Stimulated activated CD4-positive, alpha-beta T cell treated with anti-CD3 and anti-CD28 coated beads, Interleukin-2, amount 100 ng/mL, for 4 hours (primary cell): ENCODE measurements around the gene OR6J1.
"Not testable (repeated sequence)": the region's sequence is repeated elsewhere in the genome, so short reads cannot be mapped to it uniquely, and the experiment has no call there.

Experiments used
- DNase-seq: peaks from one replicate; pipeline ENCODE4 v3.0.0-alpha.2; 2020; ENCODE audit warnings: low read depth

Gene OR6J1

GRCh38 chr14:22606380-22606779 lies 37.8 kb downstream of the OR6J1 start:
- DNase-seq: no peak

GRCh38 chr14:22602862-22603261 lies 41.3 kb downstream of the OR6J1 start:
- DNase-seq: no peak

- DNase-seq: no peak
Observed at GRCh38 chr14:22601996-22602395, 42.2 kb downstream of the OR6J1 start.

DNA sequence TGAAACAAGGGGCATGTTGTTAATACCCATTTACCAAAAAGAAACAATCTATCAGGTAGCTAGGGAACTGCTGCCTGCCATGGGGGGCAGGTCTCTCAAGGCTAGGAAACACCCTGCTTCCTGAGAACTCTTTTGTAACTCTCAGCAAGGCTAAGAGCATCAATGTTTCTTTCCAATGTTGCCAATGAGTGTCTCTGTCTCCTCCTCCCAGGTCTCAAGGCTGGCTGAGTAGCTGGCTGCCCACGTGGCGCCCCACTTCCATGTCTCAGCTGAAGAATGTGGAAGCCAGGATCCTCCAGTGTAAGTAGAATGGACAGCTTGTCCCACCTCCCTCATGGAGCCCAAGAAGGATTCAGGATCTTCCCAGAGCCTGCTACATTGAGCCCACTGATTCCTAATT lies 42.7 kb downstream of the OR6J1 start:
- DNase-seq: no peak

- DNase-seq: no peak
Observed at GRCh38 chr14:22600027-22600426, 44.1 kb downstream of the OR6J1 start.

- no peak for DNase-seq
Observed at GRCh38 chr14:22599349-22599748, 44.8 kb downstream of the OR6J1 start.

DNA sequence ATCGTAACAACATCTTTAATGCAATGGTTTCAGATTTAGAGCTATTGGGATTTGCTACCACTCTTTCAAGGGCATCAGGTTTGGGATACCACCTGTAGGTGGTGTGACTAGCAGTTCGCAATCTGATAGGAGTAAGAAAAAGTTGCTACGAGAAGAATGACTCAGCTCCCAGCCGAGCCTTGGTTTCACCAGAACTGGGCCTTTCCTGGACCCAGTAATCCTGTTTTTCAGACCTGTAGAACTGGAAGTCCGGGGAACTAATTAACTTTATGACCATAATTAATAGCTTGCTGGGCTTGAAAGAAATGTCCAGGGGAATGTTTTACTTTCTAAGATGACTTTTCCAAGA lies 45.3 kb downstream of the OR6J1 start:
- peak; percentile 40 for DNase-seq

DNA sequence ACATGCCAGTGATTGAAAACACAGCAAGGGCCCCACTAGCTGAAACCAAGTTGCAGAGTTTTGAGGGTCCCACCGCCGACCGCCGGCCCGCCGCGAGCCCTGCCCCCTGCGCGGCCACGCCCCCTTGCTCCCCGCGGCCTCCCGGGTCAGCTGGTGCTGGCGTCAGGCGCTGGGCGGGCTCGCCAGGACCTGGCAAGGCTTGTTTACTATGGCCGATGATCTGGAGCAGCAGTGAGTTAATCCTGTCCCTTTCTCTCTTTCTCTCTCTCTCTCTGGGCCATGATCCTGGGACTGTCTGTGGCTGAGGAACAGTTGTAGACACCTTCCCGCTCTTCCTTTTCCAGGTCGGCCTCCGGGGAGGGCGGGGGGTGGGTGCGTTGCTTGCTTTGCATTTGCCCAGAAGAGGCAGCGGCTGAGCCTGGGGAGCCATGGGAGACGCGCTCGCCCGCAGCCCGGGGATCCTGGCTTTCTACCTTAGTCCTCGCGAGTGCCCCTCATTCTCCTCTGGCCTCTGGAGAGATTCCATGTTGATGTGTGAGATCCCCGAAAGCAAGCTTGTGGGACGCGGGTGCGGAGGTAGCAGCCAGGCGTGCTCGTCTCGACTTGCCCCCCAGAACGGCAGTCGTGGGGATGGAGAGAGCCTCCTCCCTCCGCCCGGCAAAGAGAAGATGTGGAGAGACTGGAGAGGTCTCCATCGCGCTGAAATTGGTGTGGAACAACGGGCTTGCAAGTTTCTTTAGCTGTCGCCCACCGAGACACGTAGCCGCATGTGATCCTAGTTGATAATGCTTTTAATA lies 45.9 kb downstream of the OR6J1 start, which contains the start of gene ABHD4:
Gene ABHD4 (plus strand): TSS at position 202 of the 797 bp plus-strand sequence. CDS start 7 bp downstream, at position 209.
- no peak for DNase-seq

DNA sequence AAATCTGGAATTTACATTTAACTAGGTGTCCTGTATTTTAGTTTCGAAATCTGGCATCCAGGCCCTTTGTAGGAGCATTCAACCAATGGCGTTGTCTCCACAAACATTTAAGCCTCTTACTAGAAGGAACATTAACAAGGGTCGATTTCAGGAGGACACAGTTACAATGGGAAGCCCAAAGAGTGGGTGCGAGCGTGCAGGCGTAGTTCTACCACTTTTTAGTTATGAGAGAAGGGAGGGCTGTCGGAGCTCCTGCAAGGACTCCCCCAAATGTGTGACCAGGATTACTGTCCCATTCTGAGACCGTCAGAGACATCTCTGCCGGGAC lies 46.4 kb downstream of the OR6J1 start:
- DNase-seq: no peak

GRCh38 chr14:22597265-22597664 lies 46.9 kb downstream of the OR6J1 start:
- DNase-seq: no peak

DNA sequence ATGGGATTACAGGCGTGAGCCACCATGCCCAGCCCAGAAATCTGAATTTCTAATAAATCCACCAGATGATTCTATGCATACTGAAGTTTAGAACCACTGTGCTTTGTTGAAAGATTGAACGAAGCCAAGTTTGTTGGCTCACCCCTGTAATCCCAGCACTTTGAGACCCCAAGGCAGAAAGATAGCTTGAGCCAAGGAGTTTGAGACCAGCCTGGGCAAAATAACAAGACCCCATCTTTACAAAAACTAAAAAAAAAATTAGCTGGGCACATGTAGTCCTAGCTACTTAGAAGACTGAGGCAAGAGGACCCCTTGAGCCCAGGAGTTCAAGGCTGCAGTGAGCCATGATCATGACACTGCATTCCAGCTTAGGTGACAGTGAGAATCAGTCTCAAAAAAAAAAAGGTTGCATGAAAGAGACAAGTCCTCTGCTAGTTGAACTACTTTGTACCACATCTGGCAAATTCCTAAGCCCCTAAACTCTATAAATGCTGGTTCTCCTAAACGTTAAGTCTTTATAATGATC lies 47.7 kb downstream of the OR6J1 start:
- DNase-seq: no peak

GRCh38 chr14:22594156-22594716 lies 49.9 kb downstream of the OR6J1 start:
- no peak for DNase-seq

- DNase-seq: no peak
Observed at GRCh38 chr14:22593601-22594000, 50.6 kb downstream of the OR6J1 start.

GRCh38 chr14:22593189-22593588 lies 51.0 kb downstream of the OR6J1 start:
- DNase-seq: no peak

DNA sequence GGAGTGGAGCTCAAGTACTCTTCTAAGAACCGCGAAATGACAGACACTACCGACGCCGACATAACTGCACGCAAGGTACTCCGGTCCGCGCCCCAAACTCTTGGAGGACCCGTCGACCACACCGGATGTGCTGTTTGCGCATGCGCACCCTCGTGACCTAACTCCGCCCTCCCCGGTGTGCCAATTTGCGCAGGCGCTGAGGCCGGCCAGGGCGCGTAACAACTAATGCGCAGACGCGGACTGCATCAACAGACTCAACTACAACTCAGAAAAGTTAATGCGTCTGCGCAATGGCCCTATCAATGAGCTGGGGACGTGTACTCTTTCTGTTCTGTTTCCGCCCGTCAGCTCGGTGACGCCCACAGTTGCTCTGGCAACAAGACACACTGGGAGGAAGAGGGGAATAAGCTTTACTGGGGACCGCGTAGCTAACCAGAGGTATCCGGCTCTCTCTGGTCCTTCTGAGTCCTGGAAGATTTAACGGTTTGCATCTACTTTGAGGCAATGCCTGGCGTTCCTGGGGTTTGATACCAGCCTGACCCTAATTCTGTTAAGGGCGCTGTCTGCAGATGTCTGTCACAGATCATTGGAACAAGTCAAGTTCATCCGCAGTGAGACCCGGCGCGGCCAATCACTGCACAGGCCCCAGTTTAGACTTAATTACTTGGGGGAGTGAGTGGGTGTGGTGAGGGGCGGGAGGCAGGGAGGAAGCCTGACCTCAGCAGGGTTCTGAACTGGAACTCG lies 54.9 kb downstream of the OR6J1 start, which contains the start of gene DAD1:
Gene DAD1 (minus strand): TSS at position 129 of the 744 bp plus-strand sequence. CDS start 67 bp downstream, at position 62.
- DNase-seq: peak; percentile 98

DNA sequence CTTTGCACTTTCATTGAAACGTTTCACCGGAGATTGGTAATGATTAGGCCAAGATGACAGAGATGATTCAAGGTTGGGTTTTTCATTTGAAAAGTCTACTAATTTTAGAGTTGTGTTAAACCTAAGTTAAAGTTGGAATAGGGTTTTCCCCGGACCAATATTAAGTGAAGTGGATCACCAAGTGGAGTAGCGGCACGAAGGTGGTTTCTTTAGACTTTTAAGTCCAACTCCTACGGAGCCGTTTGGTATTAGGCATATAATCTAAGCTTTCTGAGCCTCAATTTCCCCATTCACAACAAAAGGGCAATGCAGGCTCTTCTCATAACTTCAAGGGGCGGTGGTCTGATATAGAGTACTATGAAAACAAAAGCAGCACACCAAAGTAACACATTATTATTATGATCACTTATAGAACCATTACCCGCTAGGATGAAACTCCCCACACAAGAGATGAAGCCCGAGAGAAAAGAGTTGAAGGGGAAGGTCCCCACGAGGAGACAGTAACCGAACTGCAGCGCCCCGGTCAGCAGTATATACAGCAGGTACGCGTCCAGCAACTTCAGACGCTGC lies 55.5 kb downstream of the OR6J1 start:
- DNase-seq: no peak

DNA sequence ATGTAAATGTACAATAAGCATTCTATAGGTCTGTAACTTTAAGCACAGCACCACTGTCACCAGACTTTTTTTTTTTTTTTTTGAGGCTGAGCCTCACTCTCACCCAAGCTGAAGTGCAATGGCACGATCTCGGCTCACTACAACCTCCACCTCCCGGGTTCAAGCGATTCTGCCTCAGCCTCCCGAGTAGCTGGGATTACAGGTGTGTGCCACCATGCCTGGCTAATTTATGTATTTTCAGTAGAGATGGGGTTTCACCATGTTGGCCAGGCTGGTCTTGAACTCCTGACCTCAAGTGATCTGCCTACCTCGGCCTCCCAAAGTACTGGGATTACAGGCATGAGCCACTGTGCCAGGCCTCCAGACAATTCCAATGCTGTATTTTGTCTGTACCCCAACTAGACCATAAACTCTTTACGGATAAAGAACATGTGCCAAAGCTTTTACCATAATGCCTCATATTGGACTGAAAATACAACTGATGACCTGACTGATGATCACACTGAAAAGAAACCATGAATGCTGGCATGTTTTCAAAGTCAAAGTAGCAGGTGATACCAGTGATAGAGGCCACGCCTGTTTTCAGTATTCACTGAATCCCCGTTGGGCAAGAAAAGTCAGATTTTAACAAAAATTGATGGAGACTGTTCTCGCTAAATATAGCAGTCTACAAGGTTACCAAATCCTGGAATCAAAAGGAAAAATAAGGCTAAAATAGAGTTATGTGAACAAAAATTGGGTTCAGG lies 56.3 kb downstream of the OR6J1 start:
- not testable (repeated sequence) for DNase-seq

- DNase-seq: no peak
Observed at GRCh38 chr14:22587247-22587646, 56.9 kb downstream of the OR6J1 start.

DNA sequence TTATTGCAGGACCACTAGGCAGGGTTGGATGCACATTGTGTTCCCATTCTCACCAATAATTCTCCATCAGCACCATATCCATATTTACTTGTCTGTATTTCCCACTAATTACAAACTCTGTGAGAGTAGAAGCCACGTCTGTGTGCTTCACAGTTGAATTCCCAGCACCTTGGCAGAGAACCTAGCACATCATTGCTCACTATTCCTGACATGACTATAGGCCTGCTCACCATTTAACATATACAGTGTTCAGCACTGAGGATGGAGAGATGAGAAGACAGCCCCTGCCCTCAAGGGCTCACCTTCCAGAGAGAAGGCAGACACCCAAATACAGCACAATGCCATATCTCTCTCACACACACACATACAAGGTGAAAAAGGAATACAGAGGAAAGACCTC lies 60.2 kb downstream of the OR6J1 start:
- DNase-seq: no peak
